Ovary (tissue), 3 donors: Measurements from ENCODE around the gene RGS2.

Experiments used
- EP300 ChIP-seq: sonication (generic); formaldehyde crosslinking; IDR thresholded peaks from one replicate; pipeline ENCODE4 v1.6.1; 2017; ENCODE audit warnings: antibody characterized with exemption
- POLR2A ChIP-seq: fragments of 450-650 bp; IDR thresholded peaks from one replicate; pipeline ENCODE4 v1.6.1; 2017; ENCODE audit warnings: antibody characterized with exemption, mild to moderate bottlenecking, moderate library complexity
- TF ChIP-seq, protein P1 (sequence below), 3 donors: fragments of 450-650 bp in 2 of 3; fragments of 200-600 bp in 1 of 3; IDR thresholded peaks; one replicate each; pipeline versions ENCODE4 v1.5.1 to v1.8.0; 2016 to 2022; ENCODE audit warnings: antibody characterized with exemption in 3 of 3, mild to moderate bottlenecking in 1 of 3
- donor health status: DM: no; HTN: no; CAD: no.

DNA sequence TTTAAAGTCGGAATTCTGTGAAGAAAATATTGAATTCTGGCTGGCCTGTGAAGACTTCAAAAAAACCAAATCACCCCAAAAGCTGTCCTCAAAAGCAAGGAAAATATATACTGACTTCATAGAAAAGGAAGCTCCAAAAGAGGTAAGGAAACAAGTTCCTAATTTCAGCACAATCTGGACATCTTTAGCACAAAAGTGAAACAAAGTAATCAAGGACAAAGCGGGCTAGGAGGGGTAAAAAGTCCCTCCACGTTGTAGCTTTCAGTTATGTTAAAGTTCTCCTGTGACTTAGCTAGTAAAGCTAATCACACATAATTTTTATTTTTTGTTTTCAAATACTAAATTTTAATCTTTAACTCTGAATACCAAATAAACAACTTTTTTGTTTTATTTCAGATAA lies 2.2 kb downstream of the RGS2 start:
- TF ChIP-seq, protein P1, sequence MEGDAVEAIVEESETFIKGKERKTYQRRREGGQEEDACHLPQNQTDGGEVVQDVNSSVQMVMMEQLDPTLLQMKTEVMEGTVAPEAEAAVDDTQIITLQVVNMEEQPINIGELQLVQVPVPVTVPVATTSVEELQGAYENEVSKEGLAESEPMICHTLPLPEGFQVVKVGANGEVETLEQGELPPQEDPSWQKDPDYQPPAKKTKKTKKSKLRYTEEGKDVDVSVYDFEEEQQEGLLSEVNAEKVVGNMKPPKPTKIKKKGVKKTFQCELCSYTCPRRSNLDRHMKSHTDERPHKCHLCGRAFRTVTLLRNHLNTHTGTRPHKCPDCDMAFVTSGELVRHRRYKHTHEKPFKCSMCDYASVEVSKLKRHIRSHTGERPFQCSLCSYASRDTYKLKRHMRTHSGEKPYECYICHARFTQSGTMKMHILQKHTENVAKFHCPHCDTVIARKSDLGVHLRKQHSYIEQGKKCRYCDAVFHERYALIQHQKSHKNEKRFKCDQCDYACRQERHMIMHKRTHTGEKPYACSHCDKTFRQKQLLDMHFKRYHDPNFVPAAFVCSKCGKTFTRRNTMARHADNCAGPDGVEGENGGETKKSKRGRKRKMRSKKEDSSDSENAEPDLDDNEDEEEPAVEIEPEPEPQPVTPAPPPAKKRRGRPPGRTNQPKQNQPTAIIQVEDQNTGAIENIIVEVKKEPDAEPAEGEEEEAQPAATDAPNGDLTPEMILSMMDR (IDR thresholded peaks at IDR 0.05): no peak
- TF ChIP-seq POLR2A (no peak), EP300 (no peak)
